Activated CD8-positive, alpha-beta T cell treated with anti-CD3 and anti-CD28 coated beads, Interleukin-2, amount 10 ng/mL, durations not matched to agents 7 days and 5 days (primary cell): ENCODE data around the gene COA1. TPM values are rescaled to one million over a fixed set of nuclear protein-coding genes. Genes with fewer than 3 reads are reported as not detected.
A peak's percentile ranks its signal among the peaks of the same experiment; 100 is the strongest.

Experiments
- ATAC-seq: fragments of 150-1000 bp; cut with Tn5 transposase; one replicate; pipeline ENCODE4 v1.10.0; 2021; ENCODE audit warnings: moderate library complexity
- CTCF ChIA-PET: fragments of 350-600 bp; sonication (Branson Sonifier 250); formaldehyde crosslinking; loops from one replicate; lab custom pipeline; 2021; ENCODE audit warnings: antibody characterized with exemption; lab: Charles Lee
- POLR2A ChIA-PET: fragments of 350-600 bp; sonication (Branson Sonifier 250); formaldehyde crosslinking; loops from one replicate; lab custom pipeline; 2021; ENCODE audit warnings: antibody characterized with exemption; lab: Charles Lee
- DNase-seq: peaks from one replicate; pipeline ENCODE4 v3.0.0-alpha.2; 2020
- H3K27ac Mint-ChIP-seq: one replicate; pipeline ENCODE4 v1.8.0; 2021; ENCODE audit warnings: mild to moderate bottlenecking, mixed read lengths
- H3K27me3 Mint-ChIP-seq: one replicate; pipeline ENCODE4 v1.8.0; 2021; ENCODE audit warnings: low read depth, mixed read lengths
- H3K36me3 Mint-ChIP-seq: one replicate; pipeline ENCODE4 v1.8.0; 2021; ENCODE audit warnings: low read depth, mixed read lengths
- H3K4me1 Mint-ChIP-seq: one replicate; pipeline ENCODE4 v1.8.0; 2021; ENCODE audit warnings: low read depth, mixed read lengths
- H3K4me3 Mint-ChIP-seq: one replicate; pipeline ENCODE4 v1.8.0; 2021; ENCODE audit warnings: mild to moderate bottlenecking, mixed read lengths
- H3K9me3 Mint-ChIP-seq: one replicate; pipeline ENCODE4 v1.8.0; 2022; ENCODE audit warnings: mixed read lengths; ENCODE audit not compliant: insufficient read depth
- total RNA-seq, 2 experiments: library from RNA; stranded (reverse); gene quantifications; one replicate each; pipeline ENCODE4 v1.2.3, GENCODE V29; 2021

The COA1 gene
- total RNA-seq, 2 experiments from 2014 or later: 52.0 to 52.7 TPM

GRCh38 chr7:43757073-43757720 is 27.9 kb upstream of the COA1 start:
- Mint-ChIP-seq H3K27ac (no peak overlapping the region), H3K27me3 (peaks cover 4% of the 10 kb centered on the region)

GRCh38 chr7:43756368-43757072 is 27.2 kb upstream of the COA1 start:
- Mint-ChIP-seq H3K36me3 (peaks cover 5% of the 10 kb centered on the region), H3K27ac (no peak overlapping the region), H3K4me1 (peaks cover 33% of the 10 kb centered on the region), H3K27me3 (peaks cover 4% of the 10 kb centered on the region), H3K9me3 (no peaks in the 10 kb centered on the region), H3K4me3 (peak overlapping the region; percentile 69)
- no peak for ATAC-seq
- CTCF ChIA-PET: interaction anchor here (0.8 to 1.7 kb wide), 3 partner anchors 21 to 83 kb away, joined by 3 to 4 read pairs (median 4); no protein-coding TSS in a partner anchor
- POLR2A ChIA-PET: no interaction called here
- no peak for DNase-seq

More at GRCh38 chr7:43757073-43757720, 27.9 kb upstream of the COA1 start:
- Mint-ChIP-seq H3K4me3 (peak overlapping the region; percentile 69), H3K9me3 (no peaks in the 10 kb centered on the region), H3K36me3 (peaks cover 5% of the 10 kb centered on the region), H3K4me1 (peaks cover 33% of the 10 kb centered on the region)
- ChIA-PET POLR2A (no interaction called here), CTCF (interaction anchor here (1.2 to 3.6 kb wide), 4 partner anchors 21 to 175 kb away, joined by 4 to 16 read pairs (median 4); partner anchors contain the start of gene STK17A)
- ATAC-seq: no peak
- DNase-seq: no peak

- Mint-ChIP-seq H3K4me3 (no peak overlapping the region), H3K9me3 (no peaks in the 10 kb centered on the region), H3K36me3 (no peaks in the 10 kb centered on the region), H3K27me3 (peaks cover 4% of the 10 kb centered on the region), H3K4me1 (peaks cover 30% of the 10 kb centered on the region), H3K27ac (no peak overlapping the region)
- DNase-seq (no peak), ATAC-seq (no peak)
- POLR2A ChIA-PET: no interaction called here
- CTCF ChIA-PET: interaction anchor here (0.8 kb wide), 1 partner anchor 54 kb away, joined by 3 read pairs; no protein-coding TSS in a partner anchor
Observed at GRCh38 chr7:43754596-43754995, 25.3 kb upstream of the COA1 start.

GRCh38 chr7:43753843-43754242 is 24.5 kb upstream of the COA1 start:
- ChIA-PET POLR2A (no interaction called here), CTCF (interaction anchor here (0.7 to 2.0 kb wide), 3 partner anchors 54 to 171 kb away, joined by 3 to 6 read pairs (median 3); partner anchors contain the start of gene STK17A)
- Mint-ChIP-seq H3K4me3 (no peak overlapping the region), H3K4me1 (peaks cover 26% of the 10 kb centered on the region), H3K27ac (no peak overlapping the region), H3K27me3 (peaks cover 4% of the 10 kb centered on the region), H3K36me3 (no peaks in the 10 kb centered on the region), H3K9me3 (no peaks in the 10 kb centered on the region)
- no peak for DNase-seq
- ATAC-seq: no peak

- Mint-ChIP-seq H3K36me3 (no peaks in the 10 kb centered on the region), H3K27ac (no peak overlapping the region), H3K9me3 (no peaks in the 10 kb centered on the region), H3K4me1 (peaks cover 26% of the 10 kb centered on the region), H3K27me3 (peaks cover 4% of the 10 kb centered on the region), H3K4me3 (no peak overlapping the region)
- DNase-seq: no peak
- no peak for ATAC-seq
- CTCF ChIA-PET: interaction anchor here (0.7 to 2.0 kb wide), 2 partner anchors 115 to 171 kb away, joined by 3 to 6 read pairs; partner anchors contain the start of gene STK17A
- POLR2A ChIA-PET: no interaction called here
Observed at GRCh38 chr7:43753271-43753810, 24.0 kb upstream of the COA1 start.

GRCh38 chr7:43752411-43752810 is 23.1 kb upstream of the COA1 start:
- ChIA-PET POLR2A (no interaction called here), CTCF (interaction anchor here (0.5 to 2.0 kb wide), 2 partner anchors 42 to 170 kb away, joined by 3 to 6 read pairs; partner anchors contain the start of gene STK17A)
- no peak overlapping the region for H3K27ac Mint-ChIP-seq
- no peak for ATAC-seq
- H3K9me3 Mint-ChIP-seq: no peaks in the 10 kb centered on the region
- peaks cover 19% of the 10 kb centered on the region for H3K4me1 Mint-ChIP-seq
- DNase-seq: no peak
- H3K4me3 Mint-ChIP-seq: no peak overlapping the region
- peaks cover 4% of the 10 kb centered on the region for H3K27me3 Mint-ChIP-seq
- no peaks in the 10 kb centered on the region for H3K36me3 Mint-ChIP-seq

GRCh38 chr7:43750016-43750887 is 20.9 kb upstream of the COA1 start:
- Mint-ChIP-seq H3K27me3 (no peaks in the 10 kb centered on the region), H3K9me3 (no peaks in the 10 kb centered on the region), H3K4me1 (peaks cover 4% of the 10 kb centered on the region), H3K4me3 (no peak overlapping the region), H3K36me3 (no peaks in the 10 kb centered on the region), H3K27ac (no peak overlapping the region)
- ChIA-PET CTCF (interaction anchor here (0.5 to 1.0 kb wide), 3 partner anchors 10 to 451 kb away, joined by 3 read pairs; no protein-coding TSS in a partner anchor), POLR2A (interaction anchor here (1.0 kb wide), 1 partner anchor 20 kb away, joined by 4 read pairs; no protein-coding TSS in a partner anchor)
- DNase-seq (no peak), ATAC-seq (no peak)

- Mint-ChIP-seq H3K36me3 (no peaks in the 10 kb centered on the region), H3K27ac (no peak overlapping the region), H3K4me3 (no peak overlapping the region), H3K27me3 (no peaks in the 10 kb centered on the region), H3K9me3 (no peaks in the 10 kb centered on the region), H3K4me1 (peaks cover 4% of the 10 kb centered on the region)
- ChIA-PET POLR2A (interaction anchor here (1.0 kb wide), 1 partner anchor 19 kb away, joined by 4 read pairs; no protein-coding TSS in a partner anchor), CTCF (interaction anchor here (0.6 to 1.2 kb wide), 3 partner anchors 11 to 174 kb away, joined by 3 read pairs; no protein-coding TSS in a partner anchor)
- DNase-seq (no peak), ATAC-seq (no peak)
Observed at GRCh38 chr7:43749383-43749940, 20.1 kb upstream of the COA1 start.

- CTCF ChIA-PET: interaction anchor here (0.9 kb wide), 1 partner anchor 67 kb away, joined by 3 read pairs; no protein-coding TSS in a partner anchor
- no peak for ATAC-seq
- H3K27ac Mint-ChIP-seq: no peak overlapping the region
- no peaks in the 10 kb centered on the region for H3K27me3 Mint-ChIP-seq
- H3K4me3 Mint-ChIP-seq: no peak overlapping the region
- no peak for DNase-seq
- no peaks in the 10 kb centered on the region for H3K9me3 Mint-ChIP-seq
- no peaks in the 10 kb centered on the region for H3K36me3 Mint-ChIP-seq
- peaks cover 4% of the 10 kb centered on the region for H3K4me1 Mint-ChIP-seq
- POLR2A ChIA-PET: no interaction called here
Observed at GRCh38 chr7:43747328-43748105, 18.2 kb upstream of the COA1 start.

GRCh38 chr7:43742692-43743091 is 13.4 kb upstream of the COA1 start:
- H3K27ac Mint-ChIP-seq: no peak overlapping the region
- no peaks in the 10 kb centered on the region for H3K36me3 Mint-ChIP-seq
- POLR2A ChIA-PET: no interaction called here
- H3K4me3 Mint-ChIP-seq: no peak overlapping the region
- no peak for DNase-seq
- no peaks in the 10 kb centered on the region for H3K27me3 Mint-ChIP-seq
- ATAC-seq: no peak
- CTCF ChIA-PET: interaction anchor here (2.2 kb wide), 1 partner anchor 160 kb away, joined by 5 read pairs; the partner anchor contains the start of gene STK17A
- no peaks in the 10 kb centered on the region for H3K4me1 Mint-ChIP-seq
- H3K9me3 Mint-ChIP-seq: no peaks in the 10 kb centered on the region
